Esophagus muscularis mucosa (tissue), 4 donors: ENCODE results near the gene CISD3.

Source experiments
- CTCF ChIP-seq, 3 experiments: fragments of 200-600 bp in 2 of 3; fragments of 450-650 bp in 1 of 3; sonication (generic) in 2 of 3; IDR thresholded peaks; one replicate each; pipeline ENCODE4 v1.5.1; 2017 to 2019; ENCODE audit warnings: antibody characterized with exemption in 3 of 3, mild to moderate bottlenecking in 2 of 3, moderate library complexity in 1 of 3
- EP300 ChIP-seq: sonication (generic); formaldehyde crosslinking; IDR thresholded peaks from one replicate; pipeline ENCODE4 v1.6.1; 2017; ENCODE audit warnings: antibody characterized with exemption
- POLR2A ChIP-seq: fragments of 450-650 bp; IDR thresholded peaks from one replicate; pipeline ENCODE4 v1.6.1; 2017; ENCODE audit warnings: antibody characterized with exemption, moderate library complexity, mild to moderate bottlenecking, low read depth

- no peak for TF ChIP-seq CTCF (IDR thresholded peaks at IDR 0.05)
- TF ChIP-seq EP300 = no peak
- TF ChIP-seq POLR2A = no peak
These were observed 20.4 kb downstream of the CISD3 start for GRCh38 chr17:38750312-38751121.
